Common myeloid progenitor, CD34-positive (primary cell): ENCODE data around the gene PLPP7. TPM values are rescaled to one million over a fixed set of nuclear protein-coding genes. Genes with fewer than 3 reads are reported as not detected.
"Not testable (repeated sequence)": the region's sequence is repeated elsewhere in the genome, so short reads cannot be mapped to it uniquely, and the experiment has no call there.

ENCODE experiments used
- CTCF ChIA-PET: fragments of 350-600 bp; sonication (Branson Sonifier 250); formaldehyde crosslinking; loops from one replicate; lab custom pipeline; 2021; ENCODE audit warnings: antibody characterized with exemption; lab: Charles Lee
- POLR2A ChIA-PET: fragments of 350-600 bp; sonication (Branson Sonifier 250); formaldehyde crosslinking; loops from one replicate; lab custom pipeline; 2021; ENCODE audit warnings: antibody characterized with exemption; lab: Charles Lee
- DNase-seq, 3 donors: peaks; one replicate each; pipeline versions ENCODE4 v3.0.0 to v3.0.0-alpha.2; 2013
- H3K27ac ChIP-seq, 2 experiments: 1 replicate in 1 of 2; 2 replicates in 1 of 2; pipeline ENCODE4 v1.7.0; 2013; ENCODE audit warnings: inconsistent platforms in 2 of 2, low read length in 2 of 2, mild to moderate bottlenecking in 2 of 2, low read depth in 1 of 2, moderate library complexity in 1 of 2; ENCODE audit not compliant: severe bottlenecking in 2 of 2, insufficient read depth in 1 of 2, poor library complexity in 1 of 2
- H3K27me3 ChIP-seq, 5 experiments: replicated peaks in 2 of 5; 1 replicate in 3 of 5; 2 replicates in 2 of 5; pipeline versions ENCODE4 v1.6.1 to v1.7.0; 2013; ENCODE audit warnings: low read length in 4 of 5, mild to moderate bottlenecking in 2 of 5, moderate library complexity in 2 of 5, inconsistent platforms in 1 of 5; ENCODE audit not compliant: insufficient read depth in 5 of 5, control insufficient read depth in 4 of 5
- H3K36me3 ChIP-seq, 4 experiments: 1 replicate in 2 of 4; 2 replicates in 2 of 4; pipeline versions ENCODE4 v1.6.1 to v1.7.0; 2013; ENCODE audit warnings: low read length in 3 of 4, control low read depth in 1 of 4, mild to moderate bottlenecking in 1 of 4; ENCODE audit not compliant: control insufficient read depth in 4 of 4, insufficient read depth in 4 of 4
- H3K4me1 ChIP-seq, 4 experiments: 1 replicate in 3 of 4; 2 replicates in 1 of 4; pipeline versions ENCODE4 v1.6.1 to v1.7.1; 2013; ENCODE audit warnings: low read length in 3 of 4, mild to moderate bottlenecking in 3 of 4, control low read depth in 1 of 4, inconsistent platforms in 1 of 4, moderate library complexity in 1 of 4; ENCODE audit not compliant: control insufficient read depth in 4 of 4, insufficient read depth in 4 of 4; ENCODE audit errors: control extremely low read depth in 1 of 4
- H3K4me3 ChIP-seq, 7 experiments: 1 replicate in 4 of 7; 2 replicates in 3 of 7; pipeline versions ENCODE4 v1.5.1 to v1.7.0; 2013; ENCODE audit warnings: mild to moderate bottlenecking in 7 of 7, low read length in 6 of 7, moderate library complexity in 6 of 7, inconsistent platforms in 2 of 7, low read depth in 2 of 7, control low read depth in 1 of 7; ENCODE audit not compliant: insufficient read depth in 4 of 7, control insufficient read depth in 1 of 7; ENCODE audit errors: extremely low read depth in 1 of 7
- H3K9me3 ChIP-seq, 5 experiments: 1 replicate in 4 of 5; 2 replicates in 1 of 5; pipeline versions ENCODE4 v1.6.1 to v1.7.1; 2013; ENCODE audit warnings: low read length in 4 of 5, mild to moderate bottlenecking in 2 of 5, inconsistent platforms in 1 of 5, low read depth in 1 of 5, moderate library complexity in 1 of 5; ENCODE audit not compliant: control insufficient read depth in 4 of 5, insufficient read depth in 2 of 5; ENCODE audit errors: control extremely low read depth in 1 of 5
- WGBS: methylation state at CpG from one replicate; pipeline ENCODE4 v1.1.5; 2013; ENCODE audit not compliant: insufficient coverage; 5-methylcytosine and 5-hydroxymethylcytosine counted together
- polyA plus RNA-seq: library from polyadenylated mRNA; unstranded; fragments of 120-200 nt; gene quantifications from one replicate; pipeline ENCODE4 v1.2.1, GENCODE V29; 2013

The PLPP7 gene
- 3.0 TPM for polyA plus RNA-seq

DNA sequence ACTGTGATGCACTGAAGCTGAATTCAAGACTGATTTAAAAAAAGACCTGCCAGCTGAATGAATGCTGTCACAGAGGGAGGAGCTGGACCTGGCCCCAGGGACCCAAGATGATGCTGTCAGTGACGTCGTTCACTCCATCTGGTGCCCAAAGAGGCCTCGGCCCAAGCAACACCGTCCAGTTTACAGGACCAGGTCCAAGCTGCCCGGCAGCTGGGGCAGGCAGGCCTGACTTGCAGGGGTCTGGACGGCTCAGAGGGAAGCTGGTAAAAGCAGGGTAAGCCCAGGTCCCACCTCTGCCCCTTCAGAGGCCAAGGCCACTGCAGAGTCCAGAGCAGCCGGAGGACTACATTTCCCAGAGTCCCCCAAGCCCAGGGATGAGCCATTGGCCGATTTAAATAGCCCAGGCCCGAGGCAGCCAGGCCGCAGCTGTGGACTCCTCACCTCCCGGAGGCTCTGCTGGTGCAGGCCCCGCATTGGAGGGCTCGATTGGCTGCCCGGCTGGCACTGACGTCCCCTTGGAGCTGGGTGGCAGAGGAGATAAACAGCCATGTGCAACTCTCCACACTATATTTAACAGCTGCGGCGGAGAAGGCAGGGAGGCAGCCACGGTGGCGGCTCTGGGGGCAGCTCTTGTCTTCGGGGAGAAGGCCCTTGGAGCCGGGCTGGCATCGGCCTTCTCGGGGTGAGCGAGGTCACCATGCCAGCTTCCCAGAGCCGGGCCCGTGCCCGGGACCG lies at the start of gene PLPP7:
Gene PLPP7, plus strand, starts transcription at position 423 of the 735 bp plus-strand sequence. Its CDS starts 275 bp downstream, at position 698.
- ChIA-PET CTCF (interaction anchor here (0.9 to 1.6 kb wide), 5 partner anchors 9 to 462 kb away, joined by 3 to 4 read pairs (median 3); no protein-coding TSS in a partner anchor), POLR2A (interaction anchor here (0.6 kb wide), 1 partner anchor 850 kb away, joined by 3 read pairs; no protein-coding TSS in a partner anchor)
- Histone ChIP-seq H3K4me1 (peaks cover 0 to 17% (median 7%) of the 10 kb centered on the region in 4 experiments), H3K4me3 (peak within 1 kb of the TSS in 3 of 7 experiments; percentile 24 to 64 (median 36)), H3K36me3 (no peaks in the 10 kb centered on the region), H3K27ac (peak within 1 kb of the TSS in 1 of 2 experiments; percentile 34), H3K9me3 (no peaks in the 10 kb centered on the region), H3K27me3 (no peaks in the 10 kb centered on the region)
- 52% methylated on average over 23 of the region's 28 CpGs for WGBS
- DNase-seq, result peak in 1 of 3 donors; percentile 46

GRCh38 chr9:131240047-131240921 lies 49.2 kb upstream of the PLPP7 start:
- WGBS, result 40% methylated on average over 21 of the region's 22 CpGs
- no peak overlapping the region for H3K27ac ChIP-seq
- ChIA-PET CTCF (interaction anchor here (1.5 to 2.7 kb wide), 4 partner anchors 9 to 96 kb away, joined by 5 to 26 read pairs (median 6); no protein-coding TSS in a partner anchor), POLR2A (no interaction called here)
- peaks cover 0 to 4% (median 0%) of the 10 kb centered on the region in 5 experiments for H3K9me3 ChIP-seq
- peak overlapping the region in 3 of 7 experiments; percentile 4 to 53 (median 11) for H3K4me3 ChIP-seq
- peaks cover 12 to 59% (median 53%) of the 10 kb centered on the region in 4 experiments for H3K4me1 ChIP-seq
- no peaks in the 10 kb centered on the region for H3K27me3 ChIP-seq
- peaks cover 0 to 12% (median under 1%) of the 10 kb centered on the region in 4 experiments for H3K36me3 ChIP-seq
- no peak for DNase-seq

GRCh38 chr9:131244331-131244730 lies 45.2 kb upstream of the PLPP7 start:
- WGBS, result no CpG with 5 or more reads among the region's 5 CpGs
- POLR2A ChIA-PET, result not testable (repeated sequence)

GRCh38 chr9:131246618-131247017 lies 42.9 kb upstream of the PLPP7 start:
- H3K4me3 ChIP-seq, result no peak overlapping the region
- H3K9me3 ChIP-seq, result peaks cover 0 to 4% (median 0%) of the 10 kb centered on the region in 5 experiments
- H3K36me3 ChIP-seq, result no peaks in the 10 kb centered on the region
- H3K27ac ChIP-seq, result no peak overlapping the region
- no peak for DNase-seq
- no CpG with 5 or more reads among the region's 4 CpGs for WGBS
- POLR2A ChIA-PET, result interaction anchor here (0.6 kb wide), 1 partner anchor 10 kb away, joined by 3 read pairs; no protein-coding TSS in a partner anchor
- H3K4me1 ChIP-seq, result peaks cover 0 to 6% (median 5%) of the 10 kb centered on the region in 4 experiments
- CTCF ChIA-PET, result interaction anchor here (1.2 to 5.5 kb wide), 2 partner anchors 8 to 90 kb away, joined by 3 to 26 read pairs; no protein-coding TSS in a partner anchor
- no peaks in the 10 kb centered on the region for H3K27me3 ChIP-seq

More at GRCh38 chr9:131244331-131244730, 45.2 kb upstream of the PLPP7 start:
- H3K36me3 ChIP-seq, DNase-seq, CTCF ChIA-PET, H3K9me3 ChIP-seq, H3K4me3 ChIP-seq, H3K27me3 ChIP-seq, H3K27ac ChIP-seq: not testable (repeated sequence)
- peaks cover 7 to 24% (median 19%) of the 10 kb centered on the region in 4 experiments for H3K4me1 ChIP-seq

DNA sequence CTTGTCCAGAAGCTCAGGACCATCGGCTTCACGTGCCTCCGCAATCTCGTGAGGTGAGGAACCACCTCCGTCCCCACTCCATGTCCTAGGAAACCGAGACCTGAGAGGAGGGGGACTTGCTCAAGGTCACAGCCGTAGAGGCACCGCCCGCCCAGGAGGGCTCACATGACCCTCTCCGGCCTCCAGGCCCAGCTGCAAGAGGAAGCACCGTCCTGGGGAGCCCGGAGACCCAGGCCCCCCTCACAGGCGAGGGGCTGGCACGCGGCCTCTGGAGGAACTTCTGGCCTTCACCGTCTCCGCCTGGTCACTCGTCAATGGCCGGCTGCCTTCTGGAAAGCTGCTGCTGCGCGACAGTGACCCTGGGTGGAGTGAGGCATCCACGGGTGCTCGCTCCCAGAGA lies 37.4 kb upstream of the PLPP7 start:
- no peaks in the 10 kb centered on the region for H3K27me3 ChIP-seq
- no peaks in the 10 kb centered on the region for H3K9me3 ChIP-seq
- H3K4me3 ChIP-seq, result peak overlapping the region in 5 of 7 experiments; percentile 3 to 60 (median 30)
- H3K27ac ChIP-seq, result no peak overlapping the region
- peaks cover 8 to 58% (median 58%) of the 10 kb centered on the region in 4 experiments for H3K4me1 ChIP-seq
- WGBS, result 84% methylated on average over 19 of the region's 23 CpGs
- CTCF ChIA-PET, result interaction anchor here (0.8 to 10.0 kb wide), 7 partner anchors 11 to 84 kb away, joined by 3 to 155 read pairs (median 3); partner anchors contain the start of gene FAM78A
- DNase-seq, result no peak
- H3K36me3 ChIP-seq, result no peaks in the 10 kb centered on the region
- POLR2A ChIA-PET, result interaction anchor here (1.1 to 1.9 kb wide), 3 partner anchors 13 to 26 kb away, joined by 3 to 6 read pairs (median 4); no protein-coding TSS in a partner anchor

DNA sequence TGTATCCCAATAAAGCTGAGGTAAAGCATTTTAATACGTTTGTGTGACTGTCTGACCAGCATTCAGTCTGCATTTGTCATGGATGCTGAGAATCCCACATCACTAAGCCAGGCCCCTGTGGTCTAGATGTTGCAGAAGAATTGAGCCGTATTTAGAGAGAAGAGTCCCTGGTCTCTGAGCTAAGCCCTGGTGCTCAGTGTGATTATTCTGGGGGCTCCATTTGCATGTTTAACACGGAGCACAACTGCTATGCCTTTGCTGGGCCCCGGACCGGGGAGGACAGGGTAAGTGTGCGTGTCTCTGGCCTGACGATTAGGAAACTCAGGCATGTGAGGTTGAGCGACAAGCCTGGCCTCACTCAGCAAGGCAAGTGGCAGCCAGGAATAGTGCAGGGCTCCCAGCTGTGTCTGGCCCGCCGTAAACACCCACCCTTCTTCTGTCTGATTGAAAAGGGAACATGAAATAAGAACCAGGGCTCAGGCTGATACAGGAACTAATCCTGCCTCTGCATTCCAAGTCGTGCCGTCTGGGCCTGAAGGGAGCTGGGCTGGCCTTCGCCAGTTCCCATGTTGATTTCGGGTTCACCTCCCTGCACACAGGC lies 35.5 kb upstream of the PLPP7 start:
- peak in 2 of 3 donors; percentile 76 to 80 for DNase-seq
- ChIA-PET POLR2A (interaction anchor here (1.0 to 4.3 kb wide), 2 partner anchors 16 to 21 kb away, joined by 4 to 33 read pairs; partner anchors contain the start of gene FAM78A), CTCF (interaction anchor here (0.7 to 10.0 kb wide), 7 partner anchors 15 to 96 kb away, joined by 3 to 155 read pairs (median 3); partner anchors contain the start of gene FAM78A)
- Histone ChIP-seq H3K27me3 (no peaks in the 10 kb centered on the region), H3K36me3 (peaks cover 0 to 15% (median 14%) of the 10 kb centered on the region in 4 experiments), H3K4me1 (peaks cover 8 to 77% (median 75%) of the 10 kb centered on the region in 4 experiments), H3K27ac (peak overlapping the region in 1 of 2 experiments; percentile 58), H3K9me3 (no peaks in the 10 kb centered on the region), H3K4me3 (peak overlapping the region in 2 of 7 experiments; percentile 11 to 22)
- WGBS, result 16% methylated on average over 13 of the region's 14 CpGs
